Liver (tissue), 9 donors: Measurements from ENCODE around the gene MOV10L1. TPM values are rescaled to one million over a fixed set of nuclear protein-coding genes. Genes with fewer than 3 reads are reported as not detected.

Source experiments
- DNase-seq: peaks from one replicate; pipeline ENCODE4 v3.0.0-alpha.2; 2017; ENCODE audit warnings: low spot score
- H3K27ac ChIP-seq, 2 donors: one replicate each; pipeline ENCODE4 v1.7.0; 2013; ENCODE audit warnings: inconsistent platforms in 2 of 2, low read length in 2 of 2, control low read depth in 1 of 2, low read depth in 1 of 2, mild to moderate bottlenecking in 1 of 2
- H3K27me3 ChIP-seq, 4 donors: one replicate each; pipeline versions ENCODE4 v1.6.1 to v1.7.0; 2013; ENCODE audit warnings: low read length in 3 of 4, inconsistent platforms in 1 of 4, mild to moderate bottlenecking in 1 of 4, moderate library complexity in 1 of 4; ENCODE audit not compliant: control insufficient read depth in 4 of 4, insufficient read depth in 4 of 4
- H3K36me3 ChIP-seq, 4 donors: one replicate each; pipeline versions ENCODE4 v1.6.1 to v1.7.0; 2013; ENCODE audit warnings: low read length in 3 of 4, mild to moderate bottlenecking in 3 of 4, low read depth in 1 of 4, moderate library complexity in 1 of 4; ENCODE audit not compliant: control insufficient read depth in 4 of 4, insufficient read depth in 3 of 4
- H3K4me1 ChIP-seq, 4 donors: one replicate each; pipeline versions ENCODE4 v1.6.1 to v1.7.0; 2013; ENCODE audit warnings: low read length in 3 of 4, mild to moderate bottlenecking in 3 of 4, moderate library complexity in 1 of 4; ENCODE audit not compliant: control insufficient read depth in 4 of 4, insufficient read depth in 4 of 4
- H3K4me3 ChIP-seq, 3 donors: one replicate each; pipeline versions ENCODE4 v1.6.1 to v1.7.0; 2013; ENCODE audit warnings: low read length in 3 of 3, control low read depth in 1 of 3, low read depth in 1 of 3, mild to moderate bottlenecking in 1 of 3
- H3K9ac ChIP-seq, 2 donors: one replicate each; pipeline ENCODE4 v1.7.0; 2013; ENCODE audit warnings: low read length in 2 of 2, mild to moderate bottlenecking in 2 of 2, moderate library complexity in 2 of 2, control low read depth in 1 of 2, low read depth in 1 of 2
- H3K9me3 ChIP-seq, 4 donors: one replicate each; pipeline versions ENCODE4 v1.6.1 to v1.7.0; 2013; ENCODE audit warnings: low read length in 3 of 4; ENCODE audit not compliant: control insufficient read depth in 4 of 4
- ATF3 ChIP-seq: IDR thresholded peaks from 2 replicates; pipeline ENCODE4 v1.6.1; 2016; ENCODE audit warnings: antibody characterized with exemption
- EGR1 ChIP-seq, 2 donors: IDR thresholded peaks; 2 replicates each; pipeline ENCODE4 v1.6.1; 2016 to 2018; ENCODE audit warnings: antibody characterized with exemption in 2 of 2, low read depth in 2 of 2
- FOXA1 ChIP-seq: IDR thresholded peaks from 2 replicates; pipeline ENCODE4 v1.6.1; 2016; ENCODE audit warnings: antibody characterized with exemption
- FOXA2 ChIP-seq: IDR thresholded peaks from 2 replicates; pipeline ENCODE4 v1.6.1; 2016; ENCODE audit warnings: antibody characterized with exemption
- GABPA ChIP-seq, 2 donors: IDR thresholded peaks in 1 of 2; conservative IDR thresholded peaks in 1 of 2; 2 replicates each; pipeline ENCODE4 v1.6.1; 2016; ENCODE audit warnings: antibody characterized with exemption in 2 of 2, mild to moderate bottlenecking in 1 of 2, moderate library complexity in 1 of 2
- JUND ChIP-seq, 2 donors: IDR thresholded peaks; 2 replicates each; pipeline ENCODE4 v1.6.1; 2016; ENCODE audit warnings: antibody characterized with exemption in 2 of 2
- NR2F2 ChIP-seq: IDR thresholded peaks from 2 replicates; pipeline ENCODE4 v1.6.1; 2016; ENCODE audit warnings: antibody characterized with exemption
- REST ChIP-seq: IDR thresholded peaks from 2 replicates; pipeline ENCODE4 v1.6.1; 2016; ENCODE audit warnings: antibody characterized with exemption, mild to moderate bottlenecking
- YY1 ChIP-seq: IDR thresholded peaks from 2 replicates; pipeline ENCODE4 v1.6.1; 2016; ENCODE audit warnings: antibody characterized with exemption, mild to moderate bottlenecking
- WGBS: extraction: QIAGEN DNeasy Blood & Tissue Kit; methylation state at CpG from one replicate; pipeline ENCODE4 v1.1.7; 2013; 5-methylcytosine and 5-hydroxymethylcytosine counted together
- polyA plus RNA-seq, 2 donors: library from polyadenylated mRNA; stranded (reverse) in 1 of 2; unstranded in 1 of 2; fragments of 200-250 nt in 1 of 2; fragments of >200 nt in 1 of 2; fragmentation: Nextera tagmentation in 1 of 2; extraction: Ambion mirVana in 1 of 2; gene quantifications; one replicate each; pipeline versions ENCODE4 v1.2.1 to v1.2.3, GENCODE V29; 2013 to 2015
- total RNA-seq, 2 donors: library from RNA; depleted of rRNA; stranded (reverse); fragments of >200 nt; gene quantifications; one replicate each; pipeline ENCODE4 v1.2.3, GENCODE V29; 2014
- TF ChIP-seq, protein P1 (sequence below): IDR thresholded peaks from 2 replicates; pipeline ENCODE4 v1.6.1; 2016; ENCODE audit warnings: antibody characterized with exemption
- TF ChIP-seq, protein P2 (sequence below): fragments of 150-350 bp; IDR thresholded peaks from 2 replicates; pipeline ENCODE4 v1.5.1; 2017; ENCODE audit warnings: improper control_type of control experiment, low read depth, low read length; ENCODE audit not compliant: missing input control
- TF ChIP-seq, protein P3 (sequence below): IDR thresholded peaks from 2 replicates; pipeline ENCODE4 v1.6.1; 2016; ENCODE audit warnings: antibody characterized with exemption
- donor health status: healthy.
- donor health status: healthy.
- donor health status: healthy.
- donor health status: healthy.
- donor health status: healthy.

Gene MOV10L1
- total and polyA plus RNA-seq, 4 donors, result 0.07 to 0.47 (median 0.17) TPM

- peak overlapping the region; percentile 55 to 92 (median 61) for H3K4me3 ChIP-seq
- no peaks in the 10 kb centered on the region for H3K27me3 ChIP-seq
- peaks cover 0 to 3% (median 0%) of the 10 kb centered on the region in 4 donors for H3K36me3 ChIP-seq
- peaks cover 26 to 56% (median 36%) of the 10 kb centered on the region in 4 donors for H3K4me1 ChIP-seq
- H3K9ac ChIP-seq, result peak overlapping the region in 1 of 2 donors; percentile 15
- peak overlapping the region in 1 of 2 donors; percentile 48 for H3K27ac ChIP-seq
- H3K9me3 ChIP-seq, result no peaks in the 10 kb centered on the region
- DNase-seq, result no peak
- TF ChIP-seq, protein P1, sequence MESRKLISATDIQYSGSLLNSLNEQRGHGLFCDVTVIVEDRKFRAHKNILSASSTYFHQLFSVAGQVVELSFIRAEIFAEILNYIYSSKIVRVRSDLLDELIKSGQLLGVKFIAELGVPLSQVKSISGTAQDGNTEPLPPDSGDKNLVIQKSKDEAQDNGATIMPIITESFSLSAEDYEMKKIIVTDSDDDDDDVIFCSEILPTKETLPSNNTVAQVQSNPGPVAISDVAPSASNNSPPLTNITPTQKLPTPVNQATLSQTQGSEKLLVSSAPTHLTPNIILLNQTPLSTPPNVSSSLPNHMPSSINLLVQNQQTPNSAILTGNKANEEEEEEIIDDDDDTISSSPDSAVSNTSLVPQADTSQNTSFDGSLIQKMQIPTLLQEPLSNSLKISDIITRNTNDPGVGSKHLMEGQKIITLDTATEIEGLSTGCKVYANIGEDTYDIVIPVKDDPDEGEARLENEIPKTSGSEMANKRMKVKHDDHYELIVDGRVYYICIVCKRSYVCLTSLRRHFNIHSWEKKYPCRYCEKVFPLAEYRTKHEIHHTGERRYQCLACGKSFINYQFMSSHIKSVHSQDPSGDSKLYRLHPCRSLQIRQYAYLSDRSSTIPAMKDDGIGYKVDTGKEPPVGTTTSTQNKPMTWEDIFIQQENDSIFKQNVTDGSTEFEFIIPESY, result no peak
- TF ChIP-seq, protein P2, sequence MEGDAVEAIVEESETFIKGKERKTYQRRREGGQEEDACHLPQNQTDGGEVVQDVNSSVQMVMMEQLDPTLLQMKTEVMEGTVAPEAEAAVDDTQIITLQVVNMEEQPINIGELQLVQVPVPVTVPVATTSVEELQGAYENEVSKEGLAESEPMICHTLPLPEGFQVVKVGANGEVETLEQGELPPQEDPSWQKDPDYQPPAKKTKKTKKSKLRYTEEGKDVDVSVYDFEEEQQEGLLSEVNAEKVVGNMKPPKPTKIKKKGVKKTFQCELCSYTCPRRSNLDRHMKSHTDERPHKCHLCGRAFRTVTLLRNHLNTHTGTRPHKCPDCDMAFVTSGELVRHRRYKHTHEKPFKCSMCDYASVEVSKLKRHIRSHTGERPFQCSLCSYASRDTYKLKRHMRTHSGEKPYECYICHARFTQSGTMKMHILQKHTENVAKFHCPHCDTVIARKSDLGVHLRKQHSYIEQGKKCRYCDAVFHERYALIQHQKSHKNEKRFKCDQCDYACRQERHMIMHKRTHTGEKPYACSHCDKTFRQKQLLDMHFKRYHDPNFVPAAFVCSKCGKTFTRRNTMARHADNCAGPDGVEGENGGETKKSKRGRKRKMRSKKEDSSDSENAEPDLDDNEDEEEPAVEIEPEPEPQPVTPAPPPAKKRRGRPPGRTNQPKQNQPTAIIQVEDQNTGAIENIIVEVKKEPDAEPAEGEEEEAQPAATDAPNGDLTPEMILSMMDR, result no peak
- TF ChIP-seq FOXA1 (no peak), JUND (IDR thresholded peaks at IDR 0.05) (no peak), EGR1 (IDR thresholded peaks at IDR 0.05; ENCODE audit: low read depth in 2 of 2) (no peak), NR2F2 (no peak), YY1 (no peak), GABPA (IDR thresholded peaks at IDR 0.05 in 1 of 2, conservative IDR thresholded peaks at IDR 0.05 in 1 of 2) (no peak), FOXA2 (no peak), REST (no peak)
- TF ChIP-seq, protein P3, sequence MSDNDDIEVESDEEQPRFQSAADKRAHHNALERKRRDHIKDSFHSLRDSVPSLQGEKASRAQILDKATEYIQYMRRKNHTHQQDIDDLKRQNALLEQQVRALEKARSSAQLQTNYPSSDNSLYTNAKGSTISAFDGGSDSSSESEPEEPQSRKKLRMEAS, result no peak
- 69% methylated on average over 26 of the region's 26 CpGs for WGBS
Observed at GRCh38 chr22:50186761-50187523, 97.1 kb downstream of the MOV10L1 start.

- Histone ChIP-seq H3K27me3 (no peaks in the 10 kb centered on the region), H3K4me3 (no peak overlapping the region), H3K9ac (no peak overlapping the region), H3K9me3 (no peaks in the 10 kb centered on the region), H3K36me3 (peaks cover 0 to 8% (median 0%) of the 10 kb centered on the region in 4 donors), H3K27ac (no peak overlapping the region), H3K4me1 (peaks cover 28 to 61% (median 45%) of the 10 kb centered on the region in 4 donors)
- no peak for TF ChIP-seq ATF3
- TF ChIP-seq, protein P2, result no peak
- TF ChIP-seq, protein P1, result no peak
- DNase-seq, result no peak
- 96% methylated on average over 11 of the region's 11 CpGs for WGBS
Observed at GRCh38 chr22:50188356-50188755, 98.5 kb downstream of the MOV10L1 start.
